NT2/D1 (cell line): ENCODE data around the gene NIN.

ENCODE experiments used
- DNase-seq: peaks from one replicate; pipeline ENCODE4 v3.0.0-alpha.2; 2011; ENCODE audit warnings: low read depth, low spot score
- H3K27me3 ChIP-seq: 2 replicates; pipeline ENCODE4 v1.6.0; 2011; ENCODE audit warnings: mild to moderate bottlenecking; ENCODE audit not compliant: insufficient read length, insufficient read depth
- H3K36me3 ChIP-seq: 2 replicates; pipeline ENCODE4 v1.6.1; 2011; ENCODE audit warnings: mild to moderate bottlenecking, low read length, mixed read lengths; ENCODE audit not compliant: insufficient read depth, insufficient read length
- H3K4me1 ChIP-seq: 2 replicates; pipeline ENCODE4 v1.5.1; 2011; ENCODE audit not compliant: insufficient read depth, insufficient read length
- H3K4me3 ChIP-seq: 2 replicates; pipeline ENCODE4 v1.5.1; 2011; ENCODE audit warnings: low read depth; ENCODE audit not compliant: insufficient read length
- H3K9ac ChIP-seq: 2 replicates; pipeline ENCODE4 v1.6.0; 2011; ENCODE audit warnings: low read depth; ENCODE audit not compliant: insufficient read length
- H3K9me3 ChIP-seq: 2 replicates; pipeline ENCODE4 v1.5.1; 2011; ENCODE audit warnings: mild to moderate bottlenecking, low read length; ENCODE audit not compliant: insufficient read depth
- SUZ12 ChIP-seq: IDR thresholded peaks from 2 replicates; pipeline ENCODE4 v1.6.1; 2011; ENCODE audit not compliant: insufficient read length, insufficient read depth; ENCODE audit errors: extremely low read depth
- YY1 ChIP-seq: IDR thresholded peaks from 2 replicates; pipeline ENCODE4 v1.6.1; 2011; ENCODE audit not compliant: insufficient read length, insufficient read depth
- ZNF274 ChIP-seq: IDR thresholded peaks from 2 replicates; pipeline ENCODE4 v1.6.1; 2011; ENCODE audit warnings: mild to moderate bottlenecking, low read depth, low read length

NIN gene

DNA sequence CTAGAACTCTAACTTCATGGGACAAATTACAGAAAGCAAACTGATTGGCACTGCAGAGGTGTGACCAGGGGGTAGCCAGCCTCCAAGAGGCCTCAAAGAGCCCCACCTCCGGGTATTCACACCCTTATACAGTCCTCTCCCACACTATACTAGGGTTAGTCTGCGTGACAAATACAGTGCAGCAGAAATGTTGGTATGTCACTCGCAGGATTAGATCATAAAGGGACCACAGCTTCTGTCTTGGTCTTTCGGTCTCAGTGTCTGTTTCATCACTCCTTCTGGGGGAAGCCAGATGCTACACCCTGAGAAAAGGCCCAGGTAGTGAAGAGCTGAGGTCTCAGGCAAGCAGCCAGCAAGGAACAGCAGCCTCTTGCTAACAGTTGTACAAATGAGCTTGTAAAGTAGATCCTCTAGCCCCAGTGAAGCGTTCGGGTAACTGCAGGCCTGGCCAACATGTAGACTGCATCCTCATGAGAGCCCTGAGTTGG, 94.0 kb downstream of the NIN start:
- Histone ChIP-seq H3K4me3 (no peak overlapping the region), H3K36me3 (peaks cover 34% of the 10 kb centered on the region), H3K9ac (no peak overlapping the region), H3K4me1 (no peaks in the 10 kb centered on the region), H3K9me3 (no peaks in the 10 kb centered on the region), H3K27me3 (no peaks in the 10 kb centered on the region)
- no peak for TF ChIP-seq SUZ12
- no peak for TF ChIP-seq ZNF274
- TF ChIP-seq YY1 = no peak
- DNase-seq = no peak

DNA sequence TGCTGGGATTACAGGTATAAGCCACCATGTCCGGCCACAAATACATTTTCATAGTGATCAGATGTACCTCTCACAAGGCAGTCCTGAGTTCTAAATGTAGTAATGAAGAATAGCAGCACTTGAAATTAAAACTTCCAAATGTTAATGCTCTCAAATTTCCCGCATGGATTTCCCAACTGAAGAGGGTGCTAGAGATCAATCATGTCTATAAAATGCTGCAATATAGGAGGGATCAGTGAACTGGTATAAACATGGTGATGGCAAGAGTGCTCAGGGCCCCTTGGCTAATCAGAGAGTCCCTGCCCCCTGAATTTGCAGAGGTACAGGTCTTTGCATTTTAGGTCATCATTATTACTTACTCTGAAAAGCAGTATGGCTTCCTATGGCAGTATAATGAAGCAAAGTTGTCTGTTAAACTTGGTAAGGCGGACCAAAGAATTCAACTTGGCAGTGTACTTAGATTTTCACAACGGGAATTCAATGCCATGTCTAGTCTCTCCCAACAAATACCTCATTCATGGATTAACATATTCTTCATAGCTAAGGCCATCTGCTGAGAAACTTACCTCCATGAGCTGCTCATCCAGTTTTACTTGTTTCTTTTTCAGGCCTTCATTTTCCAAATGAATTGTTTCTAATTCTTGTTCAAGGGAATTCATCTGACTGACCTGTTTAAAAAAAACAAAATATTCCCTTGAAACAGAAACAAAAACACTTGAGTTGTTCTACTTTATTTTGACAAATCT, 95.8 kb downstream of the NIN start:
- Histone ChIP-seq H3K4me1 (no peaks in the 10 kb centered on the region), H3K36me3 (peaks cover 37% of the 10 kb centered on the region), H3K4me3 (no peak overlapping the region), H3K9me3 (no peaks in the 10 kb centered on the region), H3K9ac (no peak overlapping the region), H3K27me3 (no peaks in the 10 kb centered on the region)
- no peak for DNase-seq
- no peak for TF ChIP-seq ZNF274
- no peak for TF ChIP-seq SUZ12
- TF ChIP-seq YY1 = no peak

DNA sequence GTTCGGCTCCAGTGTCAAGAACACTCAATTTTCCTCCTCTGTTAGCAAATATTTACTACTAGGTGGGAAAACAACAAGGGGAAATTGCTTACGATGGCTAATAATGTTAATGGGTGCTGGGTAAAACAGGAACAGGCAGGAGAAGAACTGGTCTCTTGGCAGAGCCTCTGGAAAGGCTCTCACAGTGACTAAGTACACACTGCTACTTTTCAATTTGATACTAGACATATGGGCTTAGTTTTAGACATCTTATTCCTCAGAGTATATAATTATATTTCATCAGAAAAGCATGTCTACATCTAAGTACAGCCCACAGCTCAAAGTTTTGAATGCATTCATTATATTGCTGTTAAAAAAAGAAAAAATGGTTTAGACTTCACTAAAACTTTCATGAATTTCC, 97.5 kb downstream of the NIN start:
- Histone ChIP-seq H3K4me3 (no peak overlapping the region), H3K27me3 (no peaks in the 10 kb centered on the region), H3K9ac (no peak overlapping the region), H3K9me3 (peaks cover 7% of the 10 kb centered on the region; the same call in 1 of the 2 replicates), H3K36me3 (peaks cover 42% of the 10 kb centered on the region), H3K4me1 (no peaks in the 10 kb centered on the region)
- no peak for DNase-seq
- TF ChIP-seq SUZ12 (no peak), ZNF274 (no peak), YY1 (no peak)

DNA sequence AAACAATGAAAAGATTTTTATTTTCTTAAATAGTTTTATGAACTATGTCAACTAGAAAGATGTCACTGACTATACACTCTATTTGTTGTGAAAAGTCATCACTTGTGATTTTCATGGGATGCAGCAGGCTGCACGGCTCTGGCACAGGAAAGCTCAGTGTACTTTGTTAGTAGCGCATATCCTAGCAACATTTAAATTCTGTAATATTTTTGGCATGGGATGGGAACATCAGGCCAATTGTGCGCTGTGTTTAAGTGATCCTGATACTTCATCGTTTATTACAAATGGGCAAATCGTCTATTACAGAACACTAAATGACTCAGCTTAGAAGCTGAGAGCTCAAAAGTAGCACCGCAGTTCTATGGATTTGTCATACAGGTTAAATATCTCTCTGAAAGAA, 102.1 kb downstream of the NIN start:
- TF ChIP-seq SUZ12 (no peak), ZNF274 (no peak), YY1 (no peak)
- H3K4me1 ChIP-seq = no peaks in the 10 kb centered on the region
- H3K9me3 ChIP-seq = peaks cover 7% of the 10 kb centered on the region; the same call in 1 of the 2 replicates
- H3K27me3 ChIP-seq = no peaks in the 10 kb centered on the region
- peaks cover 49% of the 10 kb centered on the region for H3K36me3 ChIP-seq
- H3K9ac ChIP-seq = no peak overlapping the region
- DNase-seq = no peak
- H3K4me3 ChIP-seq = no peak overlapping the region

DNA sequence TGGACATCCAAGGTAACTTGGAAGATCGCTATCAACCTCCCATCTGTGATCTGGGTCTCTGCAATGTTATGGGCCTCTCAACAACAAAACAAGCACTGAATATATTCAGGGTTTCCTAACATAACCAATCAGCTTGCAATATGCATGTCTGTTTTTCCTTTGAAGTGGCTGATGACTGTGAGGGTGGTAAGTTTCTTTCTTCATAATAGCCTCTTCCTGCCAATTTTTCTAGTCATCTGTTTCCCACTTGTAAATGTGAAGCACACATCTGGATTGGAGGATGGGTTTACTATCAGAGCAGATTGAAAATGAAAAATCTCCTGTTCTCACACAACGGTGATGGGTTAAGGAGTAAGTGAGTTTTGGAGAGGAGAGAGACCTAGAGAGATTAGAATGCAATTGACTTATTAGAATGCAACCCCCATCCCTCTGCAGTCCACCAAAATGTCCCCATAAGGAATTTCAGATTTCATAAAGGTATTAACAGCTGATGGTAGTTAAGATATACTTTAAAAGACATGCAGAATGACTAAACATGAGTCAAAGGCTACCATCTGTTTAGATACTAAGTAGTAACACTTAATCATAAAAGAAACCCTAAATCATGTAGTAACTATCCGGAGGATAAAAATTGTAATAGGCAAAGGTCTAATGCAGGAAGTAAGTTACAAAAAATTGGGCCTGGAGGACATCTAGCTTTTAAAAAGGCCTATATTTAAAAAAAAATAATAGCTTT, 104.4 kb downstream of the NIN start:
- no peaks in the 10 kb centered on the region for H3K27me3 ChIP-seq
- peaks cover 7% of the 10 kb centered on the region; the same call in 1 of the 2 replicates for H3K9me3 ChIP-seq
- DNase-seq = no peak
- no peak overlapping the region for H3K4me3 ChIP-seq
- H3K9ac ChIP-seq = no peak overlapping the region
- H3K4me1 ChIP-seq = no peaks in the 10 kb centered on the region
- H3K36me3 ChIP-seq = peaks cover 48% of the 10 kb centered on the region
- TF ChIP-seq SUZ12 = no peak
- no peak for TF ChIP-seq YY1
- TF ChIP-seq ZNF274 = no peak

DNA sequence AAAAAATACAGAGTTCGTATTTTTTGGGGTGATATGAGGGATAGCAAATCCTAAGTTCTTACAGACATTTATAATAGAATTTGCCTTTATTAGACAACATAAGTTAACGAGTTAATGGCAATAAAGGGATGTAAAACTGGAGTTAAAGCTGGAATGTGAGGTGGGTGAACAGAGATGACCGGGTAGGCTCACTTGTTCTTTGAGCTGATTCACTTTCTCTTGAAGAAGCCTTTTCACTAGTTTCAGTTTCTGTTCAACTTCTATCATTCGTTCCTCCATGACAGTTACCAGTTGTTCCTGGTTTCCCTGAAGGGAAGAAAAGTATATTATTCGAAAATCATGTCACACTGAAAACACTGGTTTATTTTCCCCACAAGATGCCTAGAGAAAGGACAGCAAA, 105.2 kb downstream of the NIN start:
- Histone ChIP-seq H3K36me3 (peaks cover 48% of the 10 kb centered on the region), H3K9ac (no peak overlapping the region), H3K9me3 (peaks cover 7% of the 10 kb centered on the region; the same call in 1 of the 2 replicates), H3K27me3 (no peaks in the 10 kb centered on the region), H3K4me1 (no peaks in the 10 kb centered on the region), H3K4me3 (no peak overlapping the region)
- TF ChIP-seq YY1 (no peak), SUZ12 (no peak), ZNF274 (no peak)
- no peak for DNase-seq
